GM12878 (cell line): ENCODE measurements around the gene TNFAIP8L1. TPM values are rescaled to one million over a fixed set of nuclear protein-coding genes. Genes with fewer than 3 reads are reported as not detected.

Experiments
- ATAC-seq: fragments of 200-7000 bp; cut with Tn5 transposase; 3 replicates; pipeline ENCODE4 v1.9.1; 2020; ENCODE audit warnings: mild to moderate bottlenecking, moderate library complexity
- BruUV-seq: library from RNA; stranded (reverse); fragments of 400-500 nt; replicated peaks from 2 replicates; lab custom pipeline; 2021; lab: Mats Ljungman, UMichigan
- CTCF ChIA-PET: fragments of 300-600 bp; sonication (Branson Sonifier 250); formaldehyde crosslinking; extraction: SDS; loops from one replicate; lab custom pipeline; 2021; ENCODE audit warnings: inconsistent platforms; lab: Yijun Ruan, JAX
- POLR2A ChIA-PET: fragments of 350-600 bp; formaldehyde crosslinking; extraction: SDS; loops from one replicate; lab custom pipeline; 2021; ENCODE audit warnings: inconsistent platforms; lab: Charles Lee
- RAD21 ChIA-PET: fragments of 300-600 bp; sonication (Branson Sonifier 250); formaldehyde crosslinking; loops from one replicate; lab custom pipeline; 2023; ENCODE audit warnings: antibody characterized with exemption; ENCODE audit not compliant: unreplicated experiment; lab: Charles Lee
- SMC1A ChIA-PET: fragments of 300-600 bp; sonication (Branson Sonifier 250); formaldehyde crosslinking; loops from one replicate; lab custom pipeline; 2023; ENCODE audit not compliant: unreplicated experiment, uncharacterized antibody; lab: Charles Lee
- DNase-seq: peaks from one replicate; pipeline ENCODE4 v3.0.0-alpha.2; 2011; ENCODE audit warnings: low read depth, low spot score
- FAIRE-seq: peaks from 3 replicates; lab custom pipeline; 2011; peaks lifted over from hg19 to GRCh38; lab: Jason Lieb, UNC
- H2AFZ ChIP-seq: 2 replicates; pipeline ENCODE4 v1.6.0; 2011; ENCODE audit warnings: low read depth, low read length, control low read depth; ENCODE audit not compliant: control insufficient read depth
- H3K27ac ChIP-seq: 2 replicates; pipeline ENCODE4 v1.5.1; 2011; ENCODE audit warnings: control low read depth; ENCODE audit not compliant: control insufficient read depth, insufficient read depth
- H3K27me3 ChIP-seq, 2 experiments: replicated peaks in 1 of 2; 2 replicates each; pipeline versions ENCODE4 v1.6.0 to v1.6.1; 2011; ENCODE audit warnings: low read length in 1 of 2; ENCODE audit not compliant: control insufficient read depth in 2 of 2, insufficient read depth in 2 of 2
- H3K36me3 ChIP-seq, 2 experiments: 2 replicates each; pipeline ENCODE4 v1.5.1; 2011; ENCODE audit warnings: low read length in 1 of 2; ENCODE audit not compliant: control insufficient read depth in 2 of 2, insufficient read depth in 2 of 2
- H3K4me1 ChIP-seq: 2 replicates; pipeline ENCODE4 v1.6.1; 2011; ENCODE audit warnings: mild to moderate bottlenecking, low read length, moderate library complexity, mixed read lengths; ENCODE audit not compliant: control insufficient read depth, insufficient read depth
- H3K4me2 ChIP-seq: 2 replicates; pipeline ENCODE4 v1.6.0; 2011; ENCODE audit warnings: control low read depth; ENCODE audit not compliant: control insufficient read depth, insufficient read depth
- H3K4me3 ChIP-seq: fragments of 200-600 bp; sonication (generic); 2 replicates; pipeline ENCODE4 v1.5.1; 2016
- H3K79me2 ChIP-seq: 2 replicates; pipeline ENCODE4 v1.6.0; 2011; ENCODE audit warnings: low read length; ENCODE audit not compliant: control insufficient read depth, insufficient read depth
- H3K9ac ChIP-seq: 2 replicates; pipeline ENCODE4 v1.8.0; 2011; ENCODE audit warnings: low read length, control low read depth, mixed read lengths; ENCODE audit not compliant: control insufficient read depth, insufficient read depth
- H3K9me3 ChIP-seq: replicated peaks from 3 replicates; pipeline ENCODE4 v1.5.1; 2011; ENCODE audit warnings: mild to moderate bottlenecking, low read length; ENCODE audit not compliant: control insufficient read depth, insufficient read depth
- H4K20me1 ChIP-seq: 2 replicates; pipeline ENCODE4 v1.6.0; 2011; ENCODE audit not compliant: control insufficient read depth, insufficient read depth
- ASH2L ChIP-seq: fragments of 300-600, 200-600 bp; sonication (generic); IDR thresholded peaks from 2 replicates; pipeline ENCODE4 v1.6.1; 2017; ENCODE audit warnings: low read depth, mild to moderate bottlenecking, borderline replicate concordance
- BMI1 ChIP-seq: fragments of 450-650 bp; IDR thresholded peaks from 2 replicates; pipeline ENCODE4 v1.6.1; 2016; ENCODE audit warnings: mild to moderate bottlenecking, moderate library complexity, borderline replicate concordance
- CREM ChIP-seq: IDR thresholded peaks from 2 replicates; pipeline ENCODE4 v1.6.1; 2014; ENCODE audit warnings: antibody characterized with exemption, low read depth
- FOS ChIP-seq: IDR thresholded peaks from 3 replicates; pipeline ENCODE4 v1.6.1; 2011; ENCODE audit warnings: borderline replicate concordance; ENCODE audit not compliant: insufficient read length; ENCODE audit errors: extremely low read depth
- RCOR1 ChIP-seq: conservative IDR thresholded peaks from 2 replicates; pipeline ENCODE4 v1.6.1; 2012; ENCODE audit warnings: low read depth, low read length, improper control_type of control experiment
- WRNIP1 ChIP-seq: IDR thresholded peaks from 2 replicates; pipeline ENCODE4 v1.6.1; 2011; ENCODE audit warnings: low read depth, low read length, improper control_type of control experiment, borderline replicate concordance
- ZBTB40 ChIP-seq: fragments of 450-650 bp; IDR thresholded peaks from 2 replicates; pipeline ENCODE4 v1.6.1; 2016; ENCODE audit warnings: mild to moderate bottlenecking, moderate library complexity, borderline replicate concordance
- ZNF274 ChIP-seq: IDR thresholded peaks from one replicate; pipeline ENCODE4 v1.8.0; 2011; ENCODE audit not compliant: insufficient read length, insufficient read depth
- WGBS: methylation state at CpG from one replicate; pipeline ENCODE4 v1.1.6; 2016; ENCODE audit warnings: low lambda C conversion rate; ENCODE audit not compliant: insufficient replicate concordance, insufficient coverage; ENCODE audit errors: missing lambda C conversion rate; 5-methylcytosine and 5-hydroxymethylcytosine counted together
- in situ Hi-C: fragments of 300-500 bp; cut with MboI; formaldehyde crosslinking; loops from 9 replicates; pipeline ENCODE4 v1.14.3; 2018; ENCODE audit warnings: mixed read lengths
- intact Hi-C: fragments of 100-400 bp; cut with micrococcal nuclease; formaldehyde crosslinking; loops from one replicate; pipeline ENCODE4 v1.14.2; 2022; ENCODE audit not compliant: unreplicated experiment
- polyA plus RNA-seq, 11 experiments: library from polyadenylated mRNA; depleted of rRNA in 4 of 11; unstranded in 6 of 11; stranded (reverse) in 5 of 11; fragments of >200 nt; fragmentation: Nextera tagmentation in 4 of 11; fragmentation: Illumina TruSeq in 1 of 11; extraction: Ambion mirVana in 4 of 11; extraction: Trizol in 1 of 11; gene quantifications; 1 replicate in 1 of 11; 2 replicates in 10 of 11; pipeline versions ENCODE4 v1.2.1 to v1.2.3, GENCODE V29; 2011 to 2016; ENCODE audit warnings: inconsistent platforms in 2 of 11, missing spikeins in 2 of 11, low read depth in 1 of 11
- total RNA-seq, 4 experiments: library from RNA; depleted of rRNA in 3 of 4; stranded (reverse); fragments of >200 nt in 3 of 4; fragmentation: Illumina TruSeq in 1 of 4; extraction: Trizol in 1 of 4; gene quantifications; 2 replicates each; pipeline versions ENCODE4 v1.2.1 to v1.2.3, GENCODE V29; 2013 to 2021

Gene TNFAIP8L1
- total and polyA plus RNA-seq, 10 of the 15 experiments (the other 5 are each of a cell fraction or from before 2014, with no cell fraction given), result 0.93 to 12.7 (median 8.6) TPM

DNA sequence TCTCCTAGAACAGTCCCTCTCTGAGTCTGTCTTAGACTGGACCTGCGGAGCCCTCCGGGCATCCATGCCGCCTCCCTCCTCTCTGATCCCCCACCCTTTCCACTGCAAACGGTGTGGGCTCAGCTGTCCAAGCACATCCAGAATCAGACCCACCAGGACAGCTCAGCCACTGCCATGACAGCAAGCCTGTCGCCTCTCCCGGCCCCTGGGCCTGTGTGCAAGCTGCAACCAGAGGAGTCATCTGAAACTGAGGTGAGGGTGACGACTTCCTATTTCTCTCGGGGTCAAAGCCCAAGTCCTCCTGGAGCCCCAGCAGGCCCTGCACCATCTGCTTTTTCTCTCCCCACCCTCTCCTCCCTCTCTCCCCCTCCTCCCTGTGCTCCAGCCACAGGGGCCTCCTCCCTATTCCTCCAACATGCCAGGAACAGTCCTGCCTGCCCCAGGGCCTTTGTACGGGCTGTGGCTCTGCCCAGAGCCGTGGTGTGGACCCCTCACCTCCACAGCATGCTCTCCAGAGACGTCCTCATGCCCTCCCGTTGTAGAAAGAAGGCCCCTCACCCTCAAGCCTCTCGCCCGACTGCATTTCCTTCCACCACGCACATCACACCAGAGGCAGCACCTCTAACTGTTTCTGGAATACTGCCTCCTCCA is 54.3 kb downstream of the TNFAIP8L1 start (continued):
- TF ChIP-seq ZNF274, result no peak
- TF ChIP-seq FOS, result no peak
- TF ChIP-seq CREM, result no peak

GRCh38 chr19:4694211-4694987 is 55.1 kb downstream of the TNFAIP8L1 start:
- Histone ChIP-seq H3K27ac (no peak overlapping the region), H3K27me3 (no peaks in the 10 kb centered on the region), H3K4me2 (no peak overlapping the region), H3K4me1 (no peaks in the 10 kb centered on the region), H3K4me3 (no peak overlapping the region), H3K79me2 (no peaks in the 10 kb centered on the region), H3K9ac (no peak overlapping the region), H3K9me3 (no peaks in the 10 kb centered on the region), H4K20me1 (no peaks in the 10 kb centered on the region), H3K36me3 (peaks cover 23 to 33% of the 10 kb centered on the region in 2 experiments; a peak in 3 of 4 replicates), H2AFZ (no peak overlapping the region)
- ATAC-seq, result no peak
- no peak for FAIRE-seq
- TF ChIP-seq ZBTB40, result peak; percentile 37; the same call in 1 of the 2 replicates
- no peak for TF ChIP-seq BMI1
- no peak for TF ChIP-seq WRNIP1
- TF ChIP-seq RCOR1, result no peak
- no peak for TF ChIP-seq ASH2L
- SMC1A ChIA-PET, result no interaction called here
- intact Hi-C loops (no loop called here), in situ Hi-C loops (no loop called here)
- POLR2A ChIA-PET, result no interaction called here
- TSS peak; percentile 15 for BruUV-seq
- CTCF ChIA-PET, result no interaction called here
- RAD21 ChIA-PET, result no interaction called here
- DNase-seq, result no peak
- 95% methylated on average over 22 of the region's 22 CpGs for WGBS
